ENCODE measurements around the gene ERBB4.

GRCh38 chr2:211944572-211944971 lies 594.0 kb downstream of the ERBB4 start:
- no peak for TF ChIP-seq GATA2 (IDR thresholded peaks at IDR 0.05; ENCODE audit: low read depth, low read length)
- no peak for TF ChIP-seq GATA3 (IDR thresholded peaks at IDR 0.05; ENCODE audit: low read depth, low read length)

Measured in SH-SY5Y (cell line).